NOMO-1 treated with dmso at 0.1 percent for 144 hours (cell line): ENCODE measurements around the gene PTPRG.

Experiments
- DNase-seq: peaks from one replicate; lab custom pipeline; 2025; ENCODE audit not compliant: unreplicated experiment; lab: John Stamatoyannopoulos, UW

The PTPRG gene

DNA sequence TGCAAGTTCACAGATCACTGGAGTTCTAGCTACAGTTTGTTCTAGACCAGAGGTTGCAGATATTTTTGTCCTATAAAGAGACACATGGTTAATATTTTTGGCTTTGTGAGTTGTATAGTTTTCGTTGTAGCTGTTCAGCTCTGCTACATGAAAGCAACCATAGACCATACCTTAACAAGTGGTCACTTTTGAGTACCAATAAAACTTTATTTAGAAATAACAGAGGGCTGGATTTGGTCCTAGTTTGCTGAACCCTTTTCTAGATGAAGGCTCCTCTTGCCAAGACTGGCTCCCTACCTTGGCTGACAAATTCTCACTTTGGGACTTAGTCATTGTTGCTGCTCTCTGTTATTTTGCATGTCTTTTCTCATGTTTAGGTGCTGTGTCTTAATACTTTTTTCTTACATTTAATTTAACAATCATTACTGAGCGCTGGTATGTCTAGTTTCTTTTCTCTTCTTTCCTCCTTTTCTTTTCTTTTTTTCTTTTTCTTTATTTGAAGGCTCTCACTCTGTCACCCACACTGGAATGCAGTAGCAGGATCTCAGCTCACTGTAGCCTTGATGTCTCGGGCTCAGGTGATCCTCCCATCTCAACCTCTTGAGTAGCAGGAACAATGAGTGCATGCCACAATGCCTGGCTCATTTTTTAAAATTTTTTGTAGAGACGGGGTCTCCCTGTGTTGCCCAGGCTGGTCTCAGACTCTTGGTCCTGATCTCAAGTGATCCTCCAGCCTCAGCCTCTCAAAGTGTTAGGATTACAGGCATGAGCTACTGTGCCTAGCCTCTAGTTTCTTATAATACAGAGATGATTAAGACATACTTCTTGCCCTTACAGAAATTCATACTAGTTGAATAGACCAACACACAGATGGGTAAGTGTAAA is 227.5 kb downstream of the PTPRG start:
- no peak for DNase-seq

DNA sequence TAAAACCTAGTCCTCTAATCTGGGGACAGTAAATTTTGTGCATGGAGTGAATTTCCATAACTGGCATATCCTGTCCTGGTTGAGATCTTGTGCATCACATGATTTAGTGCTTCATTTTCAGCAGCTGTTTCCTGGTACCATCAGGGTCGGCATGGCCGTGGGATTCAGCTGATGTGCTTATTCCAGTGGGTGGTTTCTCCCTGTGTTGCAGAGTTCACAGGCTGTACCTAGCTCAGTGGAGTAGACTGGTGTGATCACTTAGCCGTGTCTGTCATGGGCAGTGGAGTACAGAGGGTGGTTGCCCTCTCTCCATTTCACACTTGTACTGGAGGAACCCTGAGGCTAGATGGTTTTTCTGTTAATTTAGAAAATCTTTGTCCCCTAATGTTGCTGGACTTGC is 228.5 kb downstream of the PTPRG start:
- no peak for DNase-seq

DNA sequence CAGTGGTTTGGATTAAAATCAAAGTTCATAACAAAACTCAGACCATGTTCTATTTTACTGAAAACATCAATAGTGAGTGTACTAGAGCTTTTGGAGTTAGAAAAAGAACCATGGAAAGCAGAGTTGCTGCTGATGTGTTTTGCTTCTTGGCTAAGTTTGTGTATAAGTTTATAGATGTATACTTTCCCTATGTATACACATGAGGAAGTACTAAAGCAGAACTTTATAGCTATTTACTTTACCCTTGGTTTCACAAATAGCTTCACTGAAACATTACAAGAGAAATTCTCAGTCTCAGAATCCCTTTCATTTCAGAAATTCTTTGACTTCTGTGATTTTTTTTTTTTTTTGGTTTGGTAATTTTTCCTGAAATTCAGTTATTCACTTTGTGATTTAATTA is 229.0 kb downstream of the PTPRG start:
- no peak for DNase-seq

DNA sequence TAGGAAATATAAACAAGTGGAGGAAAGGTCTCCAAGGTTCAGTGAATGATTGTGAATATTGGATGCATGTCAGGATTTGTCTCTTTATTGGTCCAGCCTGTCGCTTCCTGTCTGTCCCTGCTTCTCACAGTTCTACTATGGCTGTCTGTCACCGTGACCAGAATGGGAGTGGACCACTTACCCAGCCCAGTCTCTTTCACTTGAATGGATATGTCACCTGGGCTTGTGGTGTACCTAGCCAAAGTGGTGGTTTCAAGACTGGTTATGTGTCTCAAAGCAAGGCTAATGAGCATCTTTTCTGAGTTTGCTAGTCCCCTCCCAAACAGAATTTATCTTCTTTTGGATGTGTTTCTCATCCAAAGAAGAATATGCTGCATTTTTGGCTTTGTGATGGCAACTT is 231.7 kb downstream of the PTPRG start:
- DNase-seq = no peak

DNA sequence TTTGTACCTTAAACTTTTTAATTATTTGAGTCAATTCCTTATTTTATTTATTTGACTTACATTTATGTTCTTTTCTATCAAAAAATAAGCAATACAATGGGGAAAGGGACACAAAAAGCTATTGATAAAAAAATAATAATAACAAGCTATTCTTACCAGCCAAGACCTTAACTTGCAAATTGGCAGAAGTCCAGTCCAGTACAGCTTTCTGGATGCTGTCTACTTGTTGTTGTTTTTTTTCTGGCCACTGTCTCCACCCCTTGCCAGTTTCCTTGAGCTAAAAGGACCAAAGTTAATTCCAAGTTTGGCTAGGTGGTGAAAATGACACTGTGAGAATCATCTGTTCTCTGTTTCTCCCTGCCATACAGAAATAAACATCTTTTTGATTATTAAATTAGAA is 232.2 kb downstream of the PTPRG start:
- no peak for DNase-seq

DNA sequence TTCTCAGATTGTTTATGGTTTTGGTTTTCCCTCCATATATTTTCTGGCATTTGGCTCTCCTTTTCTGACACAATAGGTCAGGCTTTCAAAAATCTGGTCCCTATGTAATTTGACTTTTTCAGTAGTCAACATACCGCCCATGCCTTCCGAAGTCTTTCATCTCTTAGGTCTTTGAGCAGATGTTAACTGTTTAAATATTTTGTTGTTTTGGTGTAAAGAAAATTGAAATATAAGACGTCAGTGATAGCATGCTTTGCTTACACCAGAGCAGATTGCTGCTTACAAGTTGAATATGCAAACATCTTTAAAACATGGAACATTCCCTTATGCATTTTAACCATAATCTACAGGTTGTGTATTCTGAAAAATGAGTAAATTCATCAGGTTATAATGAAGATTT is 233.0 kb downstream of the PTPRG start:
- DNase-seq = no peak

DNA sequence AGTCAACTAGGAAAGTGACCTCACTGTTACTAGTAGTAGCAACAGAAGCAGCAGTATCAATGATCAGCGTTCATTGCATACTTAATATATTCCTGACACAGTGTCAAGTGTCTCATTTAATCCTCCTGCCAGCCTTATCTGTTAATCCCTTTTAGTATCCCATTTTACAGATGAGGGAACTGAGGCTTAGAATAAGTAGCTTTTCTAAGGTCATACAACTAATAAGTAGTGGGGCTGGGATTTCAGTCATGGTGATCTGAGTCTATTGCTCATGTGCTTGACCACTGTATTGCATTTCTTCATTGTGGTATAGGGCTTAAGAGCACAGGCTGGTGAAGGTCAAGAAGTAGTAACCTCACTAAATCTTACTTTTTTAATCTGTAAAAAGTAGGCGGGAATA is 233.6 kb downstream of the PTPRG start:
- DNase-seq = no peak

DNA sequence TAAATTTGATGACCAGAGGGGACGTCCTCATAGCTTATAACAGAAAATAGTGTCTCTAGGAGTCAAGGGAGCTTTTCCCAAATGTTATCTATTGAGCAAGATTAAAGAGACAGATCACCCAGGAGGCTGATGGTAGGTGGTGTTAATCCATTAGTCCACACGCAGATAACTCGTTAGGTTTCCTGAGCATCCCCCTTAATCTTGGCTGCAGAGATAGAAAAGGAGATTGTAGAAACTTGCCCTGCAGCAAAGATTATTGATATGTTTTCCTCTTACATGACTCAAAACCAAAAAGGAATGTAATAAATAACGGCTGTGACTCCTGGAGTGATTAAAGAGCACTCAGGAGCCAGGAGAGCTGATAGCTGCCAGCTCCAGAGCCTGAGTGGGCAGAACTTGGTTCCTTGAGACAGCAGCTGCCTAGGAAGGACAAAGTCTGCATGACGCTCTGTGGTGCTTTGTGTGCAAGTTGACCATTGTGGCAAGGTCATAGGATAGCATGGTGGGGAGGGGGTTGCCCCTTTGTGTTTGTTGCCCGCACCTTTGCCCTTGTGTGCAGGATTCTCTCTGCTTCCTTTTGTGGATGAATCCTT is 234.8 kb downstream of the PTPRG start:
- no peak for DNase-seq

DNA sequence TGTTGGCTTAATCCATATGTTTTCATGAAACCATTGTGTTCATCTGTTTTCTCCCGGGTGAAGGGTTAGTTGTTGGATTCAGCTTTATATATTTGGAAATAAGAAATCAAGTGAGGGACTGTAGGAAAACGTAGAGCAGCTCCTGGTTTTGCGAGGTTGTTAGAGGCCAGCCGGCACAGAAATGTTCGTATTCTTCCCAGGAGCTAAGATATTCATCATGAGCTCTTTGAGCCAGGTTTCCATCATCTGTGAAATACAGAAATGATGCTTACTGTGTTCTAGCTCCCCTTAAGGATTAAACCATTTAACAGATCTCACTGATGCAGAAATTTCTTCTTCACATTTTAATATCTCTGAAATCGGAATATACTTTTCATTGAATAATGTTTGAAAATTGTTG is 235.5 kb downstream of the PTPRG start:
- DNase-seq = no peak

DNA sequence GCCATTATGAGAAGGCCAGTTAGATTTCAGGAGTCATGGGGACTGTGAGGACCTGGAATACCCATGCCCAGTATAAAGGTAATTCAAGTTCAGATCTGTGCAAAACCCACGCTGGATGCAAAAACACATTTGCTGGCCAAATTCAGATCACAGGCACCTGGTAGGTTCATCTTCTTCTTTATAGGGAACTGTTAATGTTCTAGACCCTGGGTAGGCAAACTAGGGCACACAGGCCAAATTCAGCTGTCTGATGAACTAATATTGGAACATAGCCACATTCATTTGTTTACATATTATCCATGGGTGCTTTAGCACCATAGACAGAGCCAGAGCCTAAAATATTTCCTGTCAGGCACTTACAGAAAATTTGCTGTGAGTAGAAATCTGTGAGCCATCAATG is 241.4 kb downstream of the PTPRG start:
- no peak for DNase-seq

DNA sequence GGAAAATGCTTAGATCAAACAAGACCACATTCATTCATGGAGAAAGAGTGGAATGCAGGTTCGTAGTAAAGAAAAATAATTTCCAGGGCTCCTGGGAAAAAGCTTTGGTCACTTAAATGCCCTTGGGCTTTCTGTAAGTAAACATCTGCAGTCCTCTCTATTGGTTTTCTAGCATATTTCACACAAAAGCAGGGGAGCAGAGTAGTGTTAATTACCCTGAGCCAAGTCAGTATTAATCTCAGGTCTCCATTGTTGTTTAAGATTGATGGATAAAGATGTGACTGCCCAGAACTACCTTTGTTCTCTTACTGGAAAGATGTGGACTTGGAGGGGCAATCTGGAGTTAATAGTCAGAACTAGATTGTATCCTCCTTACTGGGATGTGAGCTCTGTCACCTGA is 242.6 kb downstream of the PTPRG start:
- no peak for DNase-seq

DNA sequence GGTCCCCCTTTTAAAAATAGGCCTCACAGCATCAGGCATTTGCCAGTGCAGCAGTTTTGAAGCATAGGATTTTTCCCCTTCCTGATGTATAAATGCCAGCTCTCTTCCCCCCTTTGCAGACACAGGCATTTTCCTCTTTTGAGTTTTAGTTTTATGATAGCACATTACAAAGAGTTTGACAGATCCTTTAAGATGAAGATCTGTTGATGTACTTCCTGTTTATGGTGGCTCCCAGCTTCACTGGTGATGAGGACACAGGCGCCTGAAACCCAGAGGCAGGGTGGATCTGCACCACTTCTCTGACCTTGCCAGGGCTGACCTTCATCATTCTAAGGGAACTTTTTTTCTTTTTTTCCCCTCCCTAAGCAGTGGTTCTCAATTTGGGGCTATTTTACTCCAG is 243.4 kb downstream of the PTPRG start:
- no peak for DNase-seq

DNA sequence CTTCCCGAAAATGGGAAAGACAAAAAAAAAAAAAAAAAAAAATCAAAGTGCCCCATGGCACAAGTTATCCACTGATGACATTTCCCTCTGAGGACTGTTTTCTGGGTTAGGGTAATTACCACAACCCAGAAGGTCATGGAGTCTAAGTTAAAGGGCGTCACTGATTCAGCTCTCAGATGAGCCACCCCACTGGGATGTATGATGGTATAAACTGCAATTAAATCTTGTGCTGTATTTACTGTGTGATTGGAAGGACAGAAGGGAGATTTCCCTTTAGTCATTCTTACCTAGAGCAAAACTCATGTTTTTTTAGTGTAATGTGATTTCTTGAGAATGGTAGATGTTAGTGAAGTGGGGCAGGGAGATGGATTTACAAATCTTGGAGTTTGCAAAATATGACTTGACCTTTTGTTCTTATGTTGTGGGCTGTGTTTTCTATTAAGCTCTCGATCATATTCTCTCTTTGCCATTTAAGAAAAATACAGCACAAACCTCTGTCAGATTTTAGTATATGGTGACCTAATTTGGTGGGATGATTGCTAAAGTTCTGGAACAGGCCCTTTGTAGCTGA is 244.2 kb downstream of the PTPRG start:
- no peak for DNase-seq

DNA sequence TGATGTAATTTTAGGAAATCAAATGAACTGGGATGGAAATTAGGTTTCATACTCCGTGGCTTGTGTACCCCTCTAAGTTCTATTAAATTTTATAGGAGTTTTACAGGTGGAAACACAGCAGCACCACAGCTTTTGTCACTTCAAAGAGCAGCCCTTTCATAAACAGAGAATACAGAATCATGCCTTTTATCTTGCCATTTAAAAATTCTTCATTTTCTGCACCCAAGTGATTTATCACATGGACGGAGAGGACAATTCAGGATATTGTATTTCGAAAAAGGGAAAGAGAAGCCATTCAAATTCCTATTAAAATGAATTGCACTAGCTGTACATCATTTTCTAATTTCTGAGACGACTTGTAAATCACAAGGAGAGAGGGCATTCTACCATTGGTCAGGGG is 245.4 kb downstream of the PTPRG start:
- DNase-seq = no peak

DNA sequence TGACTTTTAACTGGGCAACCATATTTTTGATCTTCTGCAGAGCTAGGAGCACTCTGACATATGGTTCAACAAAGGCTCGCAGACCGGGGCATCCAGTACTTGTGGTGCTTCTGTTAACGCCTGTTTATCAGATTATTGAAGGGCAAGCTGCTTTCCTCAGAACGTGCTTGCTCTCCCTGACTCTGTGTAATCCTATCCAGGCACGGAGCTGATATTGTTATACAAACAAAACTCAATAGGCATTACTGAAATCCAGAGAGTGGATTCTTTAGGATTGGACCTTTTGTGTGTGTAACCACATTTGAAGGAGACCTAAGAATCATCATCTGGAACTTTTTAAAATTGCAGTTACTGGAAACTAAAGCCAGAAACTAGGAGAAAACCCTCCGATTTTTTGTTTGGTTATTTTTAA is 246.5 kb downstream of the PTPRG start:
- DNase-seq = no peak

DNA sequence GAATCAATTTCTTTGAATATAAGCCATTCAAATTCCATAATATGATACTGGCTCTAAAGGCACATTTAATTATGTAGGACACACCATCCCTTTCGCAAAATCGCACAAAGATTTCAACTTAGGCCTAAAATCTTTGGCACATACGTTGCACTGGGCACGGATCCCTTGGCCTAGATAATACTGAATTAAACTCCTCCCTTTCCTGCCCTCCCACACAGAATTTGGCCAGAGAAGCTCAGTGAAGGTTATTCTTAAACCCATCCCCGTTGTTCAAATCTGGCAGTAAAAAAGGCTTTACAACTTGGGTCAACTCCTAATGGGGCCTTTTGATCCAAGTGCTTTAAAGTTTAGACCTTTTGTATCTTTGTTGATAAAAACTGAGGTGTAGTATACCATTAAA is 247.2 kb downstream of the PTPRG start:
- no peak for DNase-seq

DNA sequence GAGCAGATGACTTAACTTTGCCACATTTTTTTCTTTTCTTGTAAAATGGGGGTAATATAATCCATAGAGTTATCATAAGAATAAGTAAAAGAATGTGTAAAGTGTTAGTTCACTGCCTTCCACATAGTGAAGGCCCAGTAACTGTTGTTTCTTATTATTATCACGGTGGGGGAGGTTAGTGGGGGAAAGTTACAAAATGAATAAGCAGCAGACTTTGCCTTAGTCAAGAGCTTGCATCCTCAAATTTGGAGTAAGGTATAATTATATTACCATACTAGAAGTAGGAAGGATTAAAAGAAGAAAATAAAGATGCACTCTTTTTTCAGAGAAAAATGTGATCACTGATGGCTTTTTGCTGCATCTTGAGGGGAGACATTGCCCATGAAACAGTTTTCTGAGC is 247.6 kb downstream of the PTPRG start:
- DNase-seq = no peak

DNA sequence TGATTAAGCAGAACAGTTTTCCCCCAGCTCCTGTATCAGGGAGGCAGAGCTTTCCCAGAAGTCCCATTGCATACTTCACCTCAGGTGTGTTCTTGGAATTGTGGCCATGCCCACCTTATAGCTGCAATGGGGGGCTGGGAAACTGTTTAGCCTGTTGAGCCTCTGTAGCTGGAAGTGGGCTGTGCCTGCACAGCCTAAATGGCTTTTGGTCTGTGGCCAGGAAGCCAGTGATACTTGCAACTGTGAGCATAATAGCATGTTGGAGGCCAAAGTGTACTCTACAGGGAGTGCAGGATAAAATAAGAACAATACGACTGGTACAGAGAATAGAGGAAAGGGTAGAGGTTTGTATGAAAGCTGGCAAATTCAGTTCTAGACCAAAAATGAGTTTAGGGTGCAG is 248.5 kb downstream of the PTPRG start:
- DNase-seq = no peak

DNA sequence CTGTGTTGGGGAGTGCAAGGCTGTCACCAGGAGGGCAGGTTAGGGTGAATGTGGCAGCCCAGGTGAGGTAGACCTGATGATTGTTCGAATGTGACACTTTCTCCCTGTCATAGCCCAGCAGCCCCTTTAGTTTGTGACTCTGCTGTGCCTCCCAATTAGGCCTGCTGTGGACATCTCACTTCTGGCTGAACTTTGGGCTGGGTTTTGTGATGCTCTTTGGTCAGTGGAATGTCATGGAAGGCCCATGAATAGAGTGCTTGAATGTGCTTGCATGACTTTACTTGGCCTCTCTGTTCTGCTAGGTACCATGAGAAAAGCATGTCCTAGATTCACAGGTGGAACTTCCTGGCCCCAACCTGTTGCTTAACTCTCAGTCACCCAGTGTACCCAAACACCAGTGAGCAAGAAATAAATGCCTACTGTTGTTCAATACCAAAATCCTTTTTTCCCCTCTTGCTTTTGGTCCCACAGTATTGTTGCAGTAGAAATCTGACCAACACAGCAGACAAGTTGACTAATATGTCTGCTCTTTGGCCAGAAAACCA is 249.7 kb downstream of the PTPRG start:
- DNase-seq = no peak

DNA sequence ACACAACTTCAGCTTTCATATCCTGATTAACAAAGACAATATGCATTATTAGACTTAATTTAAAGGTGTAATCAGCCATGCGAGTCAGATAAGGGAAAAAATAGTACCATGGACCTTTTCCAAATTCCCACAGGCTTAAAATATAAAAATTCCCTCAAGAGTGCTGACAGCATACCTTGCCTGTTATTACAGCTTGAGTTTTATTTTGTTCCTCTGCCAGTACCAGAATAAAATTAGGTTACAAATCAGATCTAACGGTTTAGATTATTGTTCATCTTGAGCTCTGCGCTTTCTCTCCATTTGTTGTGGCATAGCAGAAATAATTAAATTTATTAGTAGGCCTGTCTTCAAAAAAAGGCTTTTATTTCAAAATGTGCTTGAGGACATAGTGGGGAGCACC is 250.3 kb downstream of the PTPRG start:
- DNase-seq = no peak

DNA sequence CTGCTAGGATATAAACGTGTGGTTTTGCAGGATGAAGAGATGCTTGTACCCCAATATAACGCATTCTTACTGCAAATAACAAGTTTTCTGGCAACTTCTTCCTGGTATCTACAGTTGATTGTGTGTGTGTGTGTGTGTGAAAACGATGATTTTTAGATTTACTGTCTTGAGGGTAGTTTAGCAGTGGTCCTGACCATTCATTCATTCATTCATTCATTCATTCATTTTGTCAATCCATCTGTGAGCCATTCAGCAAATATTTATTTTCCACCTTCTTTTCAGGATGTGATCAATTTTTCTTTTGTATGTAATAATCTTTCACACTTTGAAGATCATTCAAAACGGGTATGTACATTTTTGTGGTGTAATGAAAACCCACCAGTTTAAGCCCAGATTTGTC is 250.7 kb downstream of the PTPRG start:
- no peak for DNase-seq

DNA sequence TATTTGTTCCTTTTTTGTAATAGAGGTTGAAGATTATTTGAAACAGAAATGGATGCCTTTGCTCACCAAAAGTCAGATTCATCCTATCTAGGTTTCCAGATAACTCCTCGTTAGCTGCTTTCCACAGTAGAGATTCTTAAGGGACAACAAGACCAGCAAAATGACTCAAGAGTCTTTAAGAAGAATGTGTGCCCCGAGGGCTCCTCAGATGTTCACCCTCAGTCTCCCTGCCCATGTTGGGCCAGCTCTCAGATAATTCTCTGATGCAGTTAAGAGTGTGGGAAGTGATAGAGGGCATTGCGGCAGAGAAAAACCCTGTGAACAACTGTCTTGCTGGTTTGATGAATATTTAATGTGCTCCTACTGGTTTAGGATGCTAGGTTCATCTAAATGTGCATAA is 251.1 kb downstream of the PTPRG start:
- no peak for DNase-seq
